ENCODE results near the gene SPTA1. TPM values are rescaled to one million over a fixed set of nuclear protein-coding genes. Genes with fewer than 3 reads are reported as not detected.

SPTA1 gene
- total RNA-seq, 1 donor from 2014 or later: 0.55 TPM

DNA sequence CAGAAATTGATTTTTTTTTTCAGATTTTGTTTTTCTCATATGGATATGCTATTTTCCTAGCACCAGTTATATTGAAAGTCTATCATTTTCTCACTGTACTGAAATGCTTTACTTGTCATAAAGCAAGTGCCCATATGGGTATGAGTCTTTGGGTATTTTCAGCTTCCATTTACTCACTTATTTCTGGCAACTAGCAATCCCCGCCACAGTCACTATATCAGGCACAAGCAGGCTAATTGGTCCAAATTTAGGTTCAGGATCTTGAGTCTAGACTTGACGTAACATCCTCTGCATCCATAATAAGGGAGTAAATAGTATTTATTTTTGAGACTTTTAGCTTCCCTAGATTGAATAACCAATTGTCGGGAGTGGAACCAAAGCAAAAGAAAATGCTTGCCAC lies 109.0 kb downstream of the SPTA1 start:
- no peak for DNase-seq (ENCODE audit: low spot score)

- DNase-seq (ENCODE audit: low spot score): no peak
Measured at GRCh38 chr1:158572226-158572625, 114.3 kb downstream of the SPTA1 start.

- no peak for DNase-seq (ENCODE audit: low spot score)
Measured at GRCh38 chr1:158570480-158570879, 116.0 kb downstream of the SPTA1 start, which contains the start of gene OR6P1. TSS of gene OR6P1 (minus strand) at chr1:158570580. CDS start at chr1:158563604, 6,976 bp downstream.

DNA sequence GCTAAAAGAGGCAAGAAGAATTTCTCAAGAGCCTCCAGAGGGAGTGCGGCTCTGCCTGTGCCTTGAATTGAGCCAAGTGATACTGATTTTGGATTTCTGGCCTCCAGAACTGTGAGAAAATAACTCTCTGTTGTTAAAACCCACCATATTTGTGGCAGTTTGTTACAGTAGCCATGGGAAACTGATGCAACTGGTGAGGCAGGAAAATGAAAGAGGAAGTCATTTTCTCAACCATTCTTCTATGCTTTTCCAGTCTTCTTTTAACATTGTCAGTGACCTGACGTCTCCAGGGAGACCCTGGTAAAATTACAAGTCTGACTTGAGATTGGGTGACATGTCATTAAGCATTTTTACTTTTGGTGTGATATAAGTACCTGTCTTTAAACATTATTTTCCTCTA lies 121.9 kb downstream of the SPTA1 start:
- DNase-seq (ENCODE audit: low spot score): no peak

- no peak for DNase-seq (ENCODE audit: low spot score)
Measured at GRCh38 chr1:158563853-158564252, 122.7 kb downstream of the SPTA1 start.

Other genes starting within 250 kb of the SPTA1 start
- gene OR10K1, start 224.9 kb downstream of the SPTA1 start, total RNA-seq: not detected
- not detected for gene OR10R2, start 214.5 kb downstream of the SPTA1 start, total RNA-seq
- not detected for gene OR6Y1, start 132.3 kb downstream of the SPTA1 start, total RNA-seq
- not detected for gene OR6P1, start 116.1 kb downstream of the SPTA1 start, total RNA-seq
- not detected for gene OR10X1, start 106.8 kb downstream of the SPTA1 start, total RNA-seq
- not detected for gene OR10Z1, start 81.4 kb downstream of the SPTA1 start, total RNA-seq
- not detected for gene OR6K2, start 13.9 kb upstream of the SPTA1 start, total RNA-seq
- gene OR6K3, start 34.0 kb upstream of the SPTA1 start, total RNA-seq: not detected
- gene OR6K6, start 68.0 kb upstream of the SPTA1 start, total RNA-seq: not detected
- gene OR6N1, start 85.5 kb upstream of the SPTA1 start, total RNA-seq: not detected
- gene OR6N2, start 94.5 kb upstream of the SPTA1 start, total RNA-seq: not detected
- gene MNDA, start 144.6 kb upstream of the SPTA1 start, total RNA-seq: 23.8 TPM
- gene PYHIN1, start 244.8 kb upstream of the SPTA1 start, total RNA-seq: 1.4 TPM